GM19193 (cell line): ENCODE data around the gene GRIK4.

Source experiments
- POLR2A ChIP-seq: IDR thresholded peaks from 4 replicates; pipeline ENCODE4 v1.6.1; 2011; ENCODE audit not compliant: insufficient read depth, insufficient read length; ENCODE audit errors: extremely low read depth

GRIK4 gene

GRCh38 chr11:120952461-120953434, 441.2 kb downstream of the GRIK4 start:
- TF ChIP-seq POLR2A: no peak

- TF ChIP-seq POLR2A: no peak
These were observed 442.8 kb downstream of the GRIK4 start for GRCh38 chr11:120954381-120954780.

- TF ChIP-seq POLR2A: no peak
These were observed 445.4 kb downstream of the GRIK4 start for GRCh38 chr11:120956710-120957495.

- no peak for TF ChIP-seq POLR2A
These were observed 446.6 kb downstream of the GRIK4 start for GRCh38 chr11:120958185-120958584.

- no peak for TF ChIP-seq POLR2A
These were observed 447.6 kb downstream of the GRIK4 start for GRCh38 chr11:120959189-120959588.

DNA sequence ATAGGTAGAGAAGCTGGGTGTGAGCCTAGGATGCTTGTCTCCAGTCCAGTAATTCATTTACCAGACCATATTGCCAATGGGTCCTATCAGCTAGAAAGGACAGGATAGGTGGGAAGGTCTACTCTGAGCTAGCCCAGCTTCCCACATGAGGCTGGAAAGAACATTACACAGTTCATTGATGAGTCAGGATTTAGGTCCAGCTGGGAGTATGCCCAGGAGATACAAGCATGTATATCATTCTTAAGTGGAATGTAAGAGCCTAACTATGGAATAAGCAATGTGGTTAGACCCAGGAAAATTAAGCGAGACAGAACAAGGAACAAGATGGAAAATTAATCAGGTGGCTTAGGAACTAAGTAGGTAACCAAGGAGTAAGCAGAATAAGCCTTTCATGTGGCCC, 453.3 kb downstream of the GRIK4 start:
- TF ChIP-seq POLR2A: no peak

- no peak for TF ChIP-seq POLR2A
These were observed 455.3 kb downstream of the GRIK4 start for GRCh38 chr11:120966840-120967239.

DNA sequence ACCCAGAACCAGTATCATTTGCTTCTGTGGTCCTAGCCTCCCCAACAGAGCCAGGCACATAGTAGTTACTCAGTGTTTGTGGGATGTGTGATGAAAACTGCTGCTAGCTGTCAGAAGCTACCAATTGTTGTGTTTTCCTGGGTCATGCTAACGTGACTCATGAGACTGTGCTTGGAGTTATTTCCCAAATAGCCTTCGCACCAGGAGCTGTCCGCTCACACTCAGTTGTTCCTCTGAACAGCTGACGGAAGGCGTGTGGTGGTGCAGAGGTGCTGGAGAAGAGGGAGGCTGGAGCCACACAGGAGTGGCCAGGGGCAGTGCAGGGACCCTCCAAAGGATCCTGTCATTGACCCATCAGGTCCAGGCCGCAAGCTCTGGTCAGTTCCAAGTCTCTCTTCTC, 458.4 kb downstream of the GRIK4 start:
- no peak for TF ChIP-seq POLR2A

DNA sequence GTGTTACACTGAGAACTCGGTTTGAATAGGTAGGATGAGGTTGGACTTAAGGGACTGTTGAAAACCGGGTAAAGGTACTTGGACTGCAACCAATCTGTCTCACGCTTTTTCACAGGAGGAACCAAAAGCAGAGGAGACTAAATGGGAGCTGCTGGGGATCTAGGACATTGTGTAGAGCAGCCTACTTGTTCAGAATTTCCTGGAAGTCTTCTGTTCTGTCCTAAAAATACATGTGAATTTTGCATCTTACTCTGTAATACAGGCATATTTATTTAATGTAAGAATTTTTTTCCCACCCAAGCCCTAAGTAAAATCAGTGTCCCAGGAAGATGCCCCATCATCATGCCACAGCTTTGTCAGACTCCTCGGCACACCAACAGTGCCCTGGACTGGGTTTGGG, 460.3 kb downstream of the GRIK4 start:
- no peak for TF ChIP-seq POLR2A

DNA sequence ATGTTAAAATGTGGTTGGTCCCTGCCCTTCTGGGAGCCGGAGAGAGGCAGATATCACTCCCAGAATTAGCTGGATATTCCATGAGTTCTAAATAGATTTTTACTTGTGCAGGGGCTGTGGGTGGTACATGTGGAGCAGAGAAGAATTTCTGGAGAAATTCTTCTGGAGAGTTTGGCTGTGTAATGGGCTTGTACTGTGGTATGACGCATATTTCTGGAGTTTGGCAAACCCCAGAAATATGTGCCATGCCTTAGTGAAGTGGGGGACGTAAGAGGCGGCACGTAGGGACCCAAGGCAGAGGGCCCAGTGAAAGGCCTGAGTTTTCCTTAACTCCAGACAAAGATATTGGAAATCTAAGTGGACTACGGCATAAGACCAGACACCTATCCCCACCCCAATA, 461.1 kb downstream of the GRIK4 start:
- TF ChIP-seq POLR2A: no peak

- no peak for TF ChIP-seq POLR2A
These were observed 462.0 kb downstream of the GRIK4 start for GRCh38 chr11:120973501-120973900.

GRCh38 chr11:120974466-120974865, 462.9 kb downstream of the GRIK4 start:
- TF ChIP-seq POLR2A: no peak

GRCh38 chr11:120974965-120975364, 463.4 kb downstream of the GRIK4 start:
- no peak for TF ChIP-seq POLR2A

GRCh38 chr11:120977266-120978137, 466.0 kb downstream of the GRIK4 start:
- TF ChIP-seq POLR2A: no peak

- no peak for TF ChIP-seq POLR2A
These were observed 467.2 kb downstream of the GRIK4 start for GRCh38 chr11:120978701-120979100.
